Measurements from ENCODE around the gene HFE. TPM values are rescaled to one million over a fixed set of nuclear protein-coding genes. Genes with fewer than 3 reads are reported as not detected.
"Not testable (repeated sequence)": the region's sequence is repeated elsewhere in the genome, so short reads cannot be mapped to it uniquely, and the experiment has no call there.

HFE gene
- polyA plus RNA-seq, 2 donors, result 2.2 to 2.6 TPM

GRCh38 chr6:26059941-26060340, 27.3 kb upstream of the HFE start:
- 86 to 90% methylated on average over 4 of the region's 4 CpGs for WGBS, 2 donors

GRCh38 chr6:26064619-26065257, 22.5 kb upstream of the HFE start:
- Histone ChIP-seq H3K4me1 (ENCODE audit: control insufficient read depth in 2 of 2, insufficient read depth in 2 of 2, low read length in 1 of 2) (no peaks in the 10 kb centered on the region), H3K27me3 (ENCODE audit: control insufficient read depth in 1 of 2, insufficient read depth in 2 of 2, low read length in 2 of 2) (no peaks in the 10 kb centered on the region), H3K36me3 (ENCODE audit: control insufficient read depth in 2 of 2, insufficient read depth in 2 of 2, low read length in 1 of 2) (no peaks in the 10 kb centered on the region), H3K4me3 (ENCODE audit: low read depth in 1 of 2, low read length in 2 of 2) (no peak overlapping the region), H3K27ac (ENCODE audit: low read depth in 2 of 2, low read length in 1 of 2) (no peak overlapping the region), H3K9me3 (ENCODE audit: control insufficient read depth in 2 of 2, insufficient read depth in 1 of 2, low read depth in 1 of 2, low read length in 1 of 2) (no peaks in the 10 kb centered on the region)
- 32 to 33% methylated on average over 10 of the region's 10 CpGs for WGBS, 2 donors

More at GRCh38 chr6:26059941-26060340, 27.3 kb upstream of the HFE start:
- no peaks in the 10 kb centered on the region for H3K36me3 ChIP-seq (ENCODE audit: control insufficient read depth in 2 of 2, insufficient read depth in 2 of 2, low read length in 1 of 2)
- H3K27me3 ChIP-seq (ENCODE audit: control insufficient read depth in 1 of 2, insufficient read depth in 2 of 2, low read length in 2 of 2), result no peaks in the 10 kb centered on the region
- no peak overlapping the region for H3K4me3 ChIP-seq (ENCODE audit: low read depth in 1 of 2, low read length in 2 of 2)
- H3K27ac ChIP-seq (ENCODE audit: low read depth in 2 of 2, low read length in 1 of 2), result no peak overlapping the region
- no peaks in the 10 kb centered on the region for H3K9me3 ChIP-seq (ENCODE audit: control insufficient read depth in 2 of 2, insufficient read depth in 1 of 2, low read depth in 1 of 2, low read length in 1 of 2)
- no peaks in the 10 kb centered on the region for H3K4me1 ChIP-seq (ENCODE audit: control insufficient read depth in 2 of 2, insufficient read depth in 2 of 2, low read length in 1 of 2)

DNA sequence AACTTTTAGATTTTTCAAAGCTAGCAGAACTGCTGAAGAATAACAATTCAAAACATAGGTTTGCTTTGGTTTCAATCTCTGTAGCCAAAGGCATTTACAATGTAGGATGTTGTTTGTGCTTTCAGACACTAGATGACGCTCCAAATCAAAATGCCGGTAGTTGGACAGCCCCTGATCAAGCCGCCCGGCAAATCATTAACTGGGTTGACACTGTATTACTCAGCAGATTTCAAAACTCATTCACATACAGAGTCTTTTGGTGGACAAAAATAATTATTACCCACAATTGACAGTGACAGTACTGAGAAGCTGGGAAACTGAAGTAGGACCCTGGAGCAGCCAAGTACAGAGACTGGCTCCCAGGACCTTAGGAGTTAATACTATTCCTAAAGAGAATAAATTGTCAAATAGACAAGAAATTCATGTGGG, 21.3 kb upstream of the HFE start:
- Histone ChIP-seq H3K27ac (ENCODE audit: low read depth in 2 of 2, low read length in 1 of 2) (no peak overlapping the region), H3K27me3 (ENCODE audit: control insufficient read depth in 1 of 2, insufficient read depth in 2 of 2, low read length in 2 of 2) (no peaks in the 10 kb centered on the region), H3K36me3 (ENCODE audit: control insufficient read depth in 2 of 2, insufficient read depth in 2 of 2, low read length in 1 of 2) (no peaks in the 10 kb centered on the region), H3K4me3 (ENCODE audit: low read depth in 1 of 2, low read length in 2 of 2) (no peak overlapping the region), H3K4me1 (ENCODE audit: control insufficient read depth in 2 of 2, insufficient read depth in 2 of 2, low read length in 1 of 2) (no peaks in the 10 kb centered on the region), H3K9me3 (ENCODE audit: control insufficient read depth in 2 of 2, insufficient read depth in 1 of 2, low read depth in 1 of 2, low read length in 1 of 2) (no peaks in the 10 kb centered on the region)
- WGBS, 2 donors, result 0 to 1% methylated on average over 4 of the region's 4 CpGs

- Histone ChIP-seq H3K27me3 (ENCODE audit: control insufficient read depth in 1 of 2, insufficient read depth in 2 of 2, low read length in 2 of 2) (no peaks in the 10 kb centered on the region), H3K4me3 (ENCODE audit: low read depth in 1 of 2, low read length in 2 of 2) (no peak overlapping the region), H3K36me3 (ENCODE audit: control insufficient read depth in 2 of 2, insufficient read depth in 2 of 2, low read length in 1 of 2) (no peaks in the 10 kb centered on the region), H3K4me1 (ENCODE audit: control insufficient read depth in 2 of 2, insufficient read depth in 2 of 2, low read length in 1 of 2) (no peaks in the 10 kb centered on the region), H3K27ac (ENCODE audit: low read depth in 2 of 2, low read length in 1 of 2) (no peak overlapping the region), H3K9me3 (ENCODE audit: control insufficient read depth in 2 of 2, insufficient read depth in 1 of 2, low read depth in 1 of 2, low read length in 1 of 2) (no peaks in the 10 kb centered on the region)
- 54 to 69% methylated on average over 4 of the region's 4 CpGs for WGBS, 2 donors
Measured at GRCh38 chr6:26067367-26067766, 19.9 kb upstream of the HFE start.

DNA sequence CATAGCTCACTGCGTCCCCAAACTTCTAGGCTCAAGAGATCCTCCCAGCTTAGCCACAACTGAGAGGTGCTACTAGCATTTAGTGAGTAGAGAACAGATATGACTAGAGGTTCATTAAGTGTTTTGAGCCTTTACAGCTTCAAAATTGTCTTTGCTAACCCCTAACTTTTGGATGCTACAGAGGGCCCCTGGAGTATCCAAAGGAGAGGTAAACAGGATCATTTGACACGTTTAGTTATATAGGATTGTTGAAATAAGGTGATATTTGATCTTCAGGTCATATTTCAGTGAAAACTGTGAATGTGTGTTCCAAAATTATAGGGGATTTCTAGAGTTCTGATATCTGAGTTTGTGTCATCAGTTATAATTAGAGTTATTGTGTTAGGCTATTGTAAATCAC, 19.2 kb upstream of the HFE start:
- Histone ChIP-seq H3K9me3 (ENCODE audit: control insufficient read depth in 2 of 2, insufficient read depth in 1 of 2, low read depth in 1 of 2, low read length in 1 of 2) (no peaks in the 10 kb centered on the region), H3K4me1 (ENCODE audit: control insufficient read depth in 2 of 2, insufficient read depth in 2 of 2, low read length in 1 of 2) (no peaks in the 10 kb centered on the region), H3K36me3 (ENCODE audit: control insufficient read depth in 2 of 2, insufficient read depth in 2 of 2, low read length in 1 of 2) (no peaks in the 10 kb centered on the region), H3K27ac (ENCODE audit: low read depth in 2 of 2, low read length in 1 of 2) (no peak overlapping the region), H3K4me3 (ENCODE audit: low read depth in 1 of 2, low read length in 2 of 2) (no peak overlapping the region), H3K27me3 (ENCODE audit: control insufficient read depth in 1 of 2, insufficient read depth in 2 of 2, low read length in 2 of 2) (no peaks in the 10 kb centered on the region)
- 71 to 85% methylated on average over 2 of the region's 2 CpGs for WGBS, 2 donors

- Histone ChIP-seq H3K4me1 (ENCODE audit: control insufficient read depth in 2 of 2, insufficient read depth in 2 of 2, low read length in 1 of 2) (no peaks in the 10 kb centered on the region), H3K9me3 (ENCODE audit: control insufficient read depth in 2 of 2, insufficient read depth in 1 of 2, low read depth in 1 of 2, low read length in 1 of 2) (no peaks in the 10 kb centered on the region), H3K27me3 (ENCODE audit: control insufficient read depth in 1 of 2, insufficient read depth in 2 of 2, low read length in 2 of 2) (no peaks in the 10 kb centered on the region), H3K36me3 (ENCODE audit: control insufficient read depth in 2 of 2, insufficient read depth in 2 of 2, low read length in 1 of 2) (no peaks in the 10 kb centered on the region), H3K4me3 (ENCODE audit: low read depth in 1 of 2, low read length in 2 of 2) (no peak overlapping the region), H3K27ac (ENCODE audit: low read depth in 2 of 2, low read length in 1 of 2) (no peak overlapping the region)
- WGBS, 2 donors, result 35 to 41% methylated on average over 7 of the region's 7 CpGs
Measured at GRCh38 chr6:26071135-26071534, 16.1 kb upstream of the HFE start.

GRCh38 chr6:26075063-26075717, 12.0 kb upstream of the HFE start:
- Histone ChIP-seq H3K27me3 (ENCODE audit: control insufficient read depth in 1 of 2, insufficient read depth in 2 of 2, low read length in 2 of 2) (no peaks in the 10 kb centered on the region), H3K36me3 (ENCODE audit: control insufficient read depth in 2 of 2, insufficient read depth in 2 of 2, low read length in 1 of 2) (no peaks in the 10 kb centered on the region), H3K4me1 (ENCODE audit: control insufficient read depth in 2 of 2, insufficient read depth in 2 of 2, low read length in 1 of 2) (no peaks in the 10 kb centered on the region), H3K9me3 (ENCODE audit: control insufficient read depth in 2 of 2, insufficient read depth in 1 of 2, low read depth in 1 of 2, low read length in 1 of 2) (no peaks in the 10 kb centered on the region), H3K27ac (ENCODE audit: low read depth in 2 of 2, low read length in 1 of 2) (no peak overlapping the region), H3K4me3 (ENCODE audit: low read depth in 1 of 2, low read length in 2 of 2) (no peak overlapping the region)
- 70 to 81% methylated on average over 20 of the region's 20 CpGs for WGBS, 2 donors

GRCh38 chr6:26078066-26078465, 9.2 kb upstream of the HFE start:
- H3K4me1 ChIP-seq (ENCODE audit: control insufficient read depth in 2 of 2, insufficient read depth in 2 of 2, low read length in 1 of 2); H3K9me3 ChIP-seq (ENCODE audit: control insufficient read depth in 2 of 2, insufficient read depth in 1 of 2, low read depth in 1 of 2, low read length in 1 of 2); H3K4me3 ChIP-seq (ENCODE audit: low read depth in 1 of 2, low read length in 2 of 2); H3K36me3 ChIP-seq (ENCODE audit: control insufficient read depth in 2 of 2, insufficient read depth in 2 of 2, low read length in 1 of 2); H3K27ac ChIP-seq (ENCODE audit: low read depth in 2 of 2, low read length in 1 of 2); H3K27me3 ChIP-seq (ENCODE audit: control insufficient read depth in 1 of 2, insufficient read depth in 2 of 2, low read length in 2 of 2): not testable (repeated sequence)
- 79 to 85% methylated on average over 3 of the region's 3 CpGs for WGBS, 2 donors

- not testable (repeated sequence) for H3K36me3 ChIP-seq (ENCODE audit: control insufficient read depth in 2 of 2, insufficient read depth in 2 of 2, low read length in 1 of 2); H3K4me1 ChIP-seq (ENCODE audit: control insufficient read depth in 2 of 2, insufficient read depth in 2 of 2, low read length in 1 of 2); H3K4me3 ChIP-seq (ENCODE audit: low read depth in 1 of 2, low read length in 2 of 2); H3K27ac ChIP-seq (ENCODE audit: low read depth in 2 of 2, low read length in 1 of 2); H3K27me3 ChIP-seq (ENCODE audit: control insufficient read depth in 1 of 2, insufficient read depth in 2 of 2, low read length in 2 of 2); H3K9me3 ChIP-seq (ENCODE audit: control insufficient read depth in 2 of 2, insufficient read depth in 1 of 2, low read depth in 1 of 2, low read length in 1 of 2)
- 93 to 94% methylated on average over 3 of the region's 3 CpGs for WGBS, 2 donors
Measured at GRCh38 chr6:26081096-26081495, 6.1 kb upstream of the HFE start.

DNA sequence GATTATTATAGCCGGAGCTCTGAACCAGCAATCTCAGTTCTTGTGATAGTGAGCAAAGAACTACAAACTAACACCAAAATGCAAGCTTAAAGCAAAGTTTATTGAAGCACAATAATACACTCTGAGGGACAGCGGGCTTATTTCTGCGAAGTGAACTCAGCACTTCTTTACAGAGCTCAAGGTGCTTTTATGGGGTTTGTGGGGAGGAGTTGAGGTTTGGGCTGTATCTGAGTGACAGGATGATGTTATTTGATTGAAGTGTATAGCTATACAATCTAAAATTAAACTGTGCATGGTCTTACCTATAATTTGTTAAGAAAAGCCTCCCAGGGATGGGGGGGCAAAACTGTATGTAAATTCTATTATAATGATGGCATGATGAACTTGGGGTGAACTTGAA, 1.0 kb upstream of the HFE start:
- no peak overlapping the region for H3K27ac ChIP-seq (ENCODE audit: low read depth in 2 of 2, low read length in 1 of 2)
- H3K4me3 ChIP-seq (ENCODE audit: low read depth in 1 of 2, low read length in 2 of 2), result no peak overlapping the region
- 90 to 92% methylated on average over 3 of the region's 3 CpGs for WGBS, 2 donors
- peaks cover 0 to 2% of the 10 kb centered on the region in 2 donors for H3K4me1 ChIP-seq (ENCODE audit: control insufficient read depth in 2 of 2, insufficient read depth in 2 of 2, low read length in 1 of 2)
- no peaks in the 10 kb centered on the region for H3K27me3 ChIP-seq (ENCODE audit: control insufficient read depth in 1 of 2, insufficient read depth in 2 of 2, low read length in 2 of 2)
- H3K9me3 ChIP-seq (ENCODE audit: control insufficient read depth in 2 of 2, insufficient read depth in 1 of 2, low read depth in 1 of 2, low read length in 1 of 2), result no peaks in the 10 kb centered on the region
- no peaks in the 10 kb centered on the region for H3K36me3 ChIP-seq (ENCODE audit: control insufficient read depth in 2 of 2, insufficient read depth in 2 of 2, low read length in 1 of 2)

All from esophagus (tissue), 2 donors.